ACHN (cell line): ENCODE data around the gene IGFN1.
"Not testable (repeated sequence)": the region's sequence is repeated elsewhere in the genome, so short reads cannot be mapped to it uniquely, and the experiment has no call there.

Source experiments
- DNase-seq: peaks from one replicate; pipeline ENCODE4 v3.0.0-alpha.2; 2015
- in situ Hi-C: cut with HindIII; loops from 2 replicates; pipeline ENCODE4 v1.10.0; 2017; ENCODE audit warnings: low sequenced_read_pairs, low pct_ligation_motif_present, low pct_unique_long_range_greater_than_20kb

Gene IGFN1

GRCh38 chr1:201226859-201227488 is 36.4 kb downstream of the IGFN1 start:
- in situ Hi-C loops = no loop called here
- no peak for DNase-seq

DNA sequence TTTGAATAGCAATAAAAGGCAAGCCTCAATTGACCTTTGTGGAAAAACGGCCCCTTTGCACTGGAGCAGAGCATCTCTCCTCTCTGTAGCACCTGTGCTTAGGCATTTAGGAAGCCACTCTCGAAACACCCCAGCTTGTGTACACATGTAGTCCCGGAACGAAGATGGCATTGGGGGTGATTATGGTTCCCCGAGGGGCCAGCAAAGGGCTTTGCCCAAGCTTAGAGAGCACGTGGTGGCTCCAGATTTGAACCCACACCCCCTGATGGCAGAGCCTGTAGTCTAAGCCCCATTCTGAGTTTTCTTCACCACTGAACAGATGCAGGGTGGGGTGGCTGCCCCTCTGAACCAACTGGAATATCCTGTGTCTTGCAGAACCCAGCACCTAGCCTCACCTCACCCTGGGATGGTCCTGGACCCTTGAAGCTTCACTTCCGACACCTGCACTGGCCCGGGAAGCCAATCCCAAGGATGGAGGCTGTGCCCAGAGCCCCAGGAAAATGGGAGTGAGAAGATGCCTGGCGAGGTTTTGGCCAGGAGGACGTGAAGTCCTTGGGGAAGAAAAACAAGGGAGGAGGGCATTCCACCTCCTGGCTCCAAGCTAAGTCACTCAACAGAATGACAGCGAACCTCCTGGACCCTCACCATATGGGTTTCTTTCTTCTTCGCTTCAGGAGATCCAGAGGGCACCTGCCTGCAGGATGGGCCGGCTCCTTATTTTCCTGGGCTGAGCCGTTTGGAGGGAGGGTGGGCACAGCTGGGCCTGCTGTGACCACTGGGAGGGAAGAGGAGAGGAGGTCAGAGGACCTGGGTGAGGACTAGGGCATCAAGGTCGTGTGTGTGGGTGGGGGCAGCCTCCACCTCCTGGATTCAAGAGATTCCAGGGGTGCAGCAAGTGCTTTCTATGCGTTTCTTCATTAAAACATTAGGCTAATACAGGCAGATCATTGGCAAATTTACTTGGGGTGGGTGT is 37.7 kb downstream of the IGFN1 start:
- in situ Hi-C loops = no loop called here
- DNase-seq = no peak

- no peak for DNase-seq
- in situ Hi-C loops = no loop called here
Measured at GRCh38 chr1:201229095-201229494, 38.5 kb downstream of the IGFN1 start.

- DNase-seq = no peak
- in situ Hi-C loops = no loop called here
Measured at GRCh38 chr1:201229771-201230635, 39.4 kb downstream of the IGFN1 start.

GRCh38 chr1:201230676-201231075 is 40.1 kb downstream of the IGFN1 start:
- in situ Hi-C loops = no loop called here
- no peak for DNase-seq

- DNase-seq, in situ Hi-C loops: not testable (repeated sequence)
Measured at GRCh38 chr1:201239646-201240045, 49.0 kb downstream of the IGFN1 start.

GRCh38 chr1:201240171-201240570 is 49.5 kb downstream of the IGFN1 start:
- DNase-seq = no peak
- in situ Hi-C loops = no loop called here

GRCh38 chr1:201241736-201242135 is 51.1 kb downstream of the IGFN1 start:
- in situ Hi-C loops = no loop called here
- no peak for DNase-seq

DNA sequence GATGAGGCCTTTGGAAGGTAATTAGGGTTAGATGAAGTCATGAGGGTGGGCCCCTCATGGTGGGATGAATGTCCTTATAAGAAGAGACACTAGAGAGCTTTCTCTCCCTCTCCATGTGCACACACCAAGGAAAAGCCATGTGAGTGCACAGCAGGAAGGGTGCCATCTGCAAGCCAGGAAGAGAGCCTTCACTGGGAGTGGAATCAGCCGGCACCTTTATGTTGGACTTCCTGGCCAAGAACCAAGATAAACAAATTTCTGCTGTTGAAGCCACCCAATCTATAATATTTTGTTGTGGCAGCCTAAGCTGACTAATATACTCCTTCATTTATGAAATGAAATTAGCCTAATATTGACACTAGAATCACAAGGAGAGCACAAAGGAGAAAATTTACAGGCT is 54.5 kb downstream of the IGFN1 start:
- in situ Hi-C loops = no loop called here
- DNase-seq = no peak

GRCh38 chr1:201248721-201249559 is 58.3 kb downstream of the IGFN1 start:
- in situ Hi-C loops = no loop called here
- DNase-seq = no peak

DNA sequence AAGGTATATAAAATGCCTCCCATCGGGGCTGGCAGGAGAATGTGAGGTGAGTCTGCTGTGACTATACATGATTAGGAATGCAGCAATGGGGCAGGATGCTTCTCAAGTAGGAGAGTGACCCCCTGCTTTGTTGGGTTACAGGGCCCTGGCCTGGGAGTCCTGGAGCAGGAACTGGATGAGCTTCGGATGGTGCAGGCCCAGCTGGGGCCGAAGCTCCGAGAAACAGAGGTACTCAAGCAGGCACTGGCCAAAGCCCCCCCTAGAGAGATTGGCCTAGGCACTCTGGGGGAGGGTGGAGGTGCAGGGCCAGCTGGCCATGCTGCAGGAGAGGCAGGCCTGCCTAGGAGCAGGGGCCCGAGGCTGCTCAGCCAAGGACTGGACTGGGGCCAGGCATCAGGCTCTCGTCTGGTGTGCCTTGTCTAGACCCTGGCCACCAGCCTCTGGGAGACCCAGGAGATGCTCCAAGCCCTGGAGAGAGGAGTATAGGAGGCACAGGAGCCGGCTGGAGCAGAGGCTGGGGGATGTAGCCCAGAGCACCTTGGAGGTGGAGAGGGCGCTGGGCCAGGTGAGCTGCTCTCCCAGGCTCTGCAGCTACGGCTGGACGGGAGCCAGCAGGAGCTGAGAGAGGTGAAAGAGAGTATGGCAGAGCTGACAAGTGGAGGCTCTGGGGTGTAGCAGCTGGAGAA is 59.8 kb downstream of the IGFN1 start:
- in situ Hi-C loops = no loop called here
- no peak for DNase-seq

GRCh38 chr1:201251411-201251810 is 60.8 kb downstream of the IGFN1 start:
- in situ Hi-C loops = no loop called here
- DNase-seq = no peak

GRCh38 chr1:201251851-201252430 is 61.3 kb downstream of the IGFN1 start:
- in situ Hi-C loops = no loop called here

GRCh38 chr1:201252944-201253371 is 62.3 kb downstream of the IGFN1 start:
- in situ Hi-C loops = no loop called here

More at GRCh38 chr1:201251851-201252430, 61.3 kb downstream of the IGFN1 start:
- DNase-seq = no peak

DNA sequence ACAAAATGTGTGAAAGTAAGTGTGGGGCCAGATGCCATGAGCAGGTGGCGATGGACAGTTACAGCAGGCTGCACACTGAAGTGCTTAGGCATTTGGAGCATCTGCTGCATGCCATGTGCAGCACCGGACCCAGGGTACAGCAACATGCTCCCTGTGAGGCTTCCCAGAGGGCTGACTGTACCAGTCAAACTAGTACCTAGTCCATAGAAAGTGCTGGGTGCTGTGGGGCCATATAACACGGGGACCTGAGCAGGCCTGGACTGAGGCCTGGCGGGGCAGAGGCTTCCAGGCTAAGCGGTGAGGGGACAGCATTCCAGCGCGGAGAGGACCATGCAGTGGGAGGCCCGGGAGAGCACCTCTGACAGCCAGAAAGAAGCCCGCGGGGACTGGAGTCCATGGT is 62.8 kb downstream of the IGFN1 start:
- DNase-seq = peak; percentile 55
- in situ Hi-C loops = no loop called here

More at GRCh38 chr1:201252944-201253371, 62.3 kb downstream of the IGFN1 start:
- no peak for DNase-seq

GRCh38 chr1:201253906-201254624 is 63.4 kb downstream of the IGFN1 start:
- in situ Hi-C loops = no loop called here
- no peak for DNase-seq
